ENCODE results near the gene CHTOP.

CHTOP gene

DNA sequence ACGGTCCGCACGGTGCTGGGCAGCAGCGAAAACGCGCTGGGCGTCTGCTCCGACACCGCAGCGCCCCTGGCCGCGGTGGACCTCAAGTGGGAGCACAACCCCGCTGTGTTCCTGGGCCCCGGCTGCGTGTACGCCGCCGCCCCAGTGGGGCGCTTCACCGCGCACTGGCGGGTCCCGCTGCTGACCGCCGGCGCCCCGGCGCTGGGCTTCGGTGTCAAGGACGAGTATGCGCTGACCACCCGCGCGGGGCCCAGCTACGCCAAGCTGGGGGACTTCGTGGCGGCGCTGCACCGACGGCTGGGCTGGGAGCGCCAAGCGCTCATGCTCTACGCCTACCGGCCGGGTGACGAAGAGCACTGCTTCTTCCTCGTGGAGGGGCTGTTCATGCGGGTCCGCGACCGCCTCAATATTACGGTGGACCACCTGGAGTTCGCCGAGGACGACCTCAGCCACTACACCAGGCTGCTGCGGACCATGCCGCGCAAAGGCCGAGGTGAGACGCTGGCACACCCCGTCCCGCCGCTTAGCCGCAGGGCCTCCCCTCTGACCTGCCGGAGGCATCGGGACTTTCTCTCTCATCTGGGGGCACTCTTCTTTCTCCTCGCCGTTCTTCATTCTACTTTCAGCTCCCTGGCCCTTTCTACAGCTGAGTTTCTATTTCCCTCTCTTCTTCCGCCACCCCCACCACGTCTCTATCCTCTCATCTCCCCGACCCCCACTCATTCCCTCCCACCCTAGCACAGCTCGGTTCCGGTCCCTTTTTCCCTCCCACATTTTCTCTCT is 45.7 kb downstream of the CHTOP start:
- H3K9ac ChIP-seq (ENCODE audit: low read length) = no peak overlapping the region
- no peaks in the 10 kb centered on the region for H3K79me2 ChIP-seq (ENCODE audit: control insufficient read depth, insufficient read depth, low read length, poor library complexity)
- H3K79me1 ChIP-seq (ENCODE audit: low read length) = no peaks in the 10 kb centered on the region
- no peak overlapping the region for H2BK120ac ChIP-seq (ENCODE audit: insufficient read depth, low read length, poor library complexity)
- peak overlapping the region; percentile 24 for H2AFZ ChIP-seq (ENCODE audit: insufficient read depth, low read length, poor library complexity)
- H3K27ac ChIP-seq (ENCODE audit: low read depth, low read length) = no peak overlapping the region
- no peak overlapping the region for H2BK12ac ChIP-seq (ENCODE audit: low read length)
- H3K18ac ChIP-seq (ENCODE audit: low read length) = no peak overlapping the region
- no peak overlapping the region for H2AK5ac ChIP-seq (ENCODE audit: low read length)
- no peak overlapping the region for H4K8ac ChIP-seq (ENCODE audit: low read depth, low read length)
- H3K36me3 ChIP-seq (ENCODE audit: control insufficient read depth in 1 of 2, insufficient read depth in 2 of 2, low read length in 2 of 2) = no peaks in the 10 kb centered on the region
- no peak overlapping the region for H2BK5ac ChIP-seq (ENCODE audit: low read depth, low read length, poor library complexity)
- H4K91ac ChIP-seq (ENCODE audit: low read depth, low read length) = no peak overlapping the region
- H3K9me3 ChIP-seq (ENCODE audit: insufficient read depth, low read depth, low read length) = peaks cover 3% of the 10 kb centered on the region
- H3K14ac ChIP-seq (ENCODE audit: low read length) = no peak overlapping the region
- H3K4me3 ChIP-seq (ENCODE audit: low read depth, low read length) = peak overlapping the region; percentile 33
- no peak overlapping the region for H3K4ac ChIP-seq (ENCODE audit: low read depth, low read length)
- peak overlapping the region; percentile 65 for H3K4me2 ChIP-seq (ENCODE audit: low read length)
- WGBS (ENCODE audit: extremely low coverage, insufficient coverage, insufficient read length) = no CpG with 5 or more reads among the region's 73 CpGs
- no peak for DNase-seq
- H4K12ac ChIP-seq (ENCODE audit: low read depth, low read length) = no peak overlapping the region
- peaks cover 28% of the 10 kb centered on the region for H3K27me3 ChIP-seq (ENCODE audit: insufficient read depth, low read length)
- no peak overlapping the region for H3K23ac ChIP-seq (ENCODE audit: low read length)
- peaks cover 9 to 17% of the 10 kb centered on the region in 2 experiments for H3K4me1 ChIP-seq (ENCODE audit: control insufficient read depth in 1 of 2, insufficient read depth in 2 of 2, low read length in 2 of 2)

DNA sequence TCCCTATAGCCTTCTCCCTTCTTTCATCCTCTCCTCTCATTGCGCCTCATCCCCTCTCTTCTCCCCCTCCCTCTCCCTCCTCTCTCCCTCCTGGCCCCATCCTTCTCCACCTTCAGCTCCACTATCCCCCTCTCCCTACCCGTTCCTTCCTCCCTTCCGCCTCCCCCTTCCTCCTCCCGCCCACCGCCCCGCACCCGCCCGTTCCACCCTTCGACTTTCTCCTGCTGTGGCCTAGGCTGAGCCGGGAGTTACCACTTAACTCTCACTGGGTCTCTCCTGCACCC is 46.2 kb downstream of the CHTOP start:
- Histone ChIP-seq H3K9me3 (ENCODE audit: insufficient read depth, low read depth, low read length) (peaks cover 3% of the 10 kb centered on the region), H4K8ac (ENCODE audit: low read depth, low read length) (no peak overlapping the region), H3K4me1 (ENCODE audit: control insufficient read depth in 1 of 2, insufficient read depth in 2 of 2, low read length in 2 of 2) (peaks cover 9 to 17% of the 10 kb centered on the region in 2 experiments), H2BK12ac (ENCODE audit: low read length) (no peak overlapping the region), H2BK120ac (ENCODE audit: insufficient read depth, low read length, poor library complexity) (no peak overlapping the region), H3K14ac (ENCODE audit: low read length) (no peak overlapping the region), H3K27me3 (ENCODE audit: insufficient read depth, low read length) (peaks cover 28% of the 10 kb centered on the region), H3K4ac (ENCODE audit: low read depth, low read length) (no peak overlapping the region), H2AK5ac (ENCODE audit: low read length) (no peak overlapping the region), H3K79me1 (ENCODE audit: low read length) (no peaks in the 10 kb centered on the region), H4K12ac (ENCODE audit: low read depth, low read length) (no peak overlapping the region), H2BK5ac (ENCODE audit: low read depth, low read length, poor library complexity) (no peak overlapping the region), H3K36me3 (ENCODE audit: control insufficient read depth in 1 of 2, insufficient read depth in 2 of 2, low read length in 2 of 2) (no peaks in the 10 kb centered on the region), H4K91ac (ENCODE audit: low read depth, low read length) (no peak overlapping the region), H3K18ac (ENCODE audit: low read length) (no peak overlapping the region), H3K9ac (ENCODE audit: low read length) (no peak overlapping the region), H3K27ac (ENCODE audit: low read depth, low read length) (no peak overlapping the region), H3K23ac (ENCODE audit: low read length) (no peak overlapping the region), H3K79me2 (ENCODE audit: control insufficient read depth, insufficient read depth, low read length, poor library complexity) (no peaks in the 10 kb centered on the region), H2AFZ (ENCODE audit: insufficient read depth, low read length, poor library complexity) (no peak overlapping the region), H3K4me2 (ENCODE audit: low read length) (no peak overlapping the region), H3K4me3 (ENCODE audit: low read depth, low read length) (no peak overlapping the region)
- no CpG with 5 or more reads among the region's 10 CpGs for WGBS (ENCODE audit: extremely low coverage, insufficient coverage, insufficient read length)
- no peak for DNase-seq

GRCh38 chr1:153682730-153683129 is 48.9 kb downstream of the CHTOP start:
- Histone ChIP-seq H2AFZ (ENCODE audit: insufficient read depth, low read length, poor library complexity) (no peak overlapping the region), H3K79me1 (ENCODE audit: low read length) (no peaks in the 10 kb centered on the region), H3K79me2 (ENCODE audit: control insufficient read depth, insufficient read depth, low read length, poor library complexity) (no peaks in the 10 kb centered on the region), H2BK5ac (ENCODE audit: low read depth, low read length, poor library complexity) (no peak overlapping the region), H3K4me1 (ENCODE audit: control insufficient read depth in 1 of 2, insufficient read depth in 2 of 2, low read length in 2 of 2) (peaks cover 9 to 17% of the 10 kb centered on the region in 2 experiments), H3K9me3 (ENCODE audit: insufficient read depth, low read depth, low read length) (peaks cover 3% of the 10 kb centered on the region), H3K4me3 (ENCODE audit: low read depth, low read length) (no peak overlapping the region), H2AK5ac (ENCODE audit: low read length) (no peak overlapping the region), H3K14ac (ENCODE audit: low read length) (no peak overlapping the region), H3K27ac (ENCODE audit: low read depth, low read length) (no peak overlapping the region), H3K36me3 (ENCODE audit: control insufficient read depth in 1 of 2, insufficient read depth in 2 of 2, low read length in 2 of 2) (no peaks in the 10 kb centered on the region), H3K4ac (ENCODE audit: low read depth, low read length) (no peak overlapping the region), H4K8ac (ENCODE audit: low read depth, low read length) (no peak overlapping the region), H3K4me2 (ENCODE audit: low read length) (no peak overlapping the region), H2BK12ac (ENCODE audit: low read length) (no peak overlapping the region), H3K9ac (ENCODE audit: low read length) (no peak overlapping the region), H2BK120ac (ENCODE audit: insufficient read depth, low read length, poor library complexity) (no peak overlapping the region), H4K91ac (ENCODE audit: low read depth, low read length) (no peak overlapping the region), H3K27me3 (ENCODE audit: insufficient read depth, low read length) (peaks cover 28% of the 10 kb centered on the region), H3K23ac (ENCODE audit: low read length) (no peak overlapping the region), H3K18ac (ENCODE audit: low read length) (no peak overlapping the region), H4K12ac (ENCODE audit: low read depth, low read length) (no peak overlapping the region)
- WGBS (ENCODE audit: extremely low coverage, insufficient coverage, insufficient read length) = no CpG with 5 or more reads among the region's 7 CpGs
- no peak for DNase-seq

GRCh38 chr1:153683854-153684253 is 50.0 kb downstream of the CHTOP start:
- Histone ChIP-seq H2BK5ac (ENCODE audit: low read depth, low read length, poor library complexity) (no peak overlapping the region), H3K18ac (ENCODE audit: low read length) (no peak overlapping the region), H4K91ac (ENCODE audit: low read depth, low read length) (no peak overlapping the region), H2AK5ac (ENCODE audit: low read length) (no peak overlapping the region), H2BK120ac (ENCODE audit: insufficient read depth, low read length, poor library complexity) (no peak overlapping the region), H3K4ac (ENCODE audit: low read depth, low read length) (no peak overlapping the region), H3K9me3 (ENCODE audit: insufficient read depth, low read depth, low read length) (peaks cover 3% of the 10 kb centered on the region), H3K14ac (ENCODE audit: low read length) (no peak overlapping the region), H4K8ac (ENCODE audit: low read depth, low read length) (no peak overlapping the region), H2AFZ (ENCODE audit: insufficient read depth, low read length, poor library complexity) (no peak overlapping the region), H3K79me1 (ENCODE audit: low read length) (no peaks in the 10 kb centered on the region), H3K27ac (ENCODE audit: low read depth, low read length) (no peak overlapping the region), H3K9ac (ENCODE audit: low read length) (no peak overlapping the region), H3K36me3 (ENCODE audit: control insufficient read depth in 1 of 2, insufficient read depth in 2 of 2, low read length in 2 of 2) (no peaks in the 10 kb centered on the region), H3K4me3 (ENCODE audit: low read depth, low read length) (no peak overlapping the region), H3K23ac (ENCODE audit: low read length) (no peak overlapping the region), H2BK12ac (ENCODE audit: low read length) (no peak overlapping the region), H3K27me3 (ENCODE audit: insufficient read depth, low read length) (peaks cover 19% of the 10 kb centered on the region), H3K79me2 (ENCODE audit: control insufficient read depth, insufficient read depth, low read length, poor library complexity) (no peaks in the 10 kb centered on the region), H4K12ac (ENCODE audit: low read depth, low read length) (no peak overlapping the region), H3K4me2 (ENCODE audit: low read length) (no peak overlapping the region), H3K4me1 (ENCODE audit: control insufficient read depth in 1 of 2, insufficient read depth in 2 of 2, low read length in 2 of 2) (peaks cover 8 to 14% of the 10 kb centered on the region in 2 experiments)
- DNase-seq = peak in 1 of 2 donors; percentile 54
- no CpG with 5 or more reads among the region's 5 CpGs for WGBS (ENCODE audit: extremely low coverage, insufficient coverage, insufficient read length)

Measured in trophoblast cell (in vitro differentiated cells and primary cell).